Fibroblast of the aortic adventitia (primary cell): ENCODE results near the gene FAM240A. TPM values are rescaled to one million over a fixed set of nuclear protein-coding genes. Genes with fewer than 3 reads are reported as not detected.

Source experiments
- DNase-seq: peaks from one replicate; pipeline ENCODE4 v3.0.0-alpha.2; 2010; ENCODE audit warnings: low read depth
- H3K4me3 ChIP-seq: 2 replicates; pipeline ENCODE4 v1.5.1; 2011; ENCODE audit warnings: low read depth, mild to moderate bottlenecking, control low read depth, low read length, moderate library complexity
- total RNA-seq: library from RNA; depleted of rRNA; stranded (reverse); fragments of >200 nt; gene quantifications from 2 replicates; pipeline ENCODE4 v1.2.3, GENCODE V29; 2012; ENCODE audit warnings: low replicate concordance
- TF ChIP-seq, protein P1 (sequence below): IDR thresholded peaks from 2 replicates; pipeline ENCODE4 v1.5.1; 2011; ENCODE audit warnings: mild to moderate bottlenecking, low read length, control low read depth, inconsistent platforms; ENCODE audit not compliant: insufficient read depth

Gene FAM240A
- total RNA-seq, 1 donor, result not detected

DNA sequence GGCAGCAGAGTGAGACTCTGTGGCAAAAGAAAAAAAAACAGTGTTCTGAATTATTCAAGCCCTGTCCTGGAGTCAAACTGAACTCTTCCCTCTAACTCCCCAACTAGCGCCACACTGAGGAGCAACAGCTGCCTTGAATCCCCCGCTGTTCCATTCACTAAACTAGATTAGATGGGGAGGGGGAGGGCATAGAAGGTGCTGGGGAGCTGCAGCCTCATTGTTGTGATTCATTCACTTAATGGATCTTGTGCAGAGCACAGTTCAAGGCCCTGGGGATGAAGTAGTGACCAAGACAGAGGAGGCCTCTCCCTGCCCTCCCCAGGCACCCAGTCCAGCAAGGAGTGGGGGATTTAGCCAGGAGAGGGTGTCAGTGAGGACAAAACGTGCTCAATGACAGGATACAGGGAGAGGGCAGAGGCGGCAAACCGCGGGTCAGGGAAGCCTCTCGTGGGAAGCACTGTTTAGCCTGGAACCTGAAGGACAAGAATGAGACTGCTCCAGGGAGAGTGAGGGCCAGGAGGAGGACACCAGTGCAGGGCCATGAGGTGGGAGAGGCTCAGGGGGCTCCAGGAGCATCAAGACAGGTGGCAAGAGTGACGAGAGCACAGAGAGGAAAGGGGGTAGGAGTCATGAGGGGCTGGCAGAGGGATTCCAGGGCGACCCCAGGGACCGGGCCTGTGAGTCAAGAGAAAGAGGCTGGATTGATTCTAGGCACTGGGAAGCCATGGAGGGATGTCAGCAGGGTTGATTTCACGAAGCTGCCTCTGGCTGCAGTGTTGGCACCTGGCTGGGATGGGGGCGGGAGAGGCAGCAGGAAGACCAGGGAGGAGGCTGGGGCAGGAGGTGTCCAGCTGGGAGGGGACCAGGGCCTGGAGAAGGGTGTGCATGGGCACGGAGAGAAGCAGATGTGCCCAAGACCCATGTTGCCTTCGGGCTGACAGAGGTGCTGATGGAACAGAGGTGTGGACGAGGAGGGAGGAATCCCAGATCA lies 49.7 kb downstream of the FAM240A start:
- no peak overlapping the region for H3K4me3 ChIP-seq
- no peak for DNase-seq
- TF ChIP-seq, protein P1, sequence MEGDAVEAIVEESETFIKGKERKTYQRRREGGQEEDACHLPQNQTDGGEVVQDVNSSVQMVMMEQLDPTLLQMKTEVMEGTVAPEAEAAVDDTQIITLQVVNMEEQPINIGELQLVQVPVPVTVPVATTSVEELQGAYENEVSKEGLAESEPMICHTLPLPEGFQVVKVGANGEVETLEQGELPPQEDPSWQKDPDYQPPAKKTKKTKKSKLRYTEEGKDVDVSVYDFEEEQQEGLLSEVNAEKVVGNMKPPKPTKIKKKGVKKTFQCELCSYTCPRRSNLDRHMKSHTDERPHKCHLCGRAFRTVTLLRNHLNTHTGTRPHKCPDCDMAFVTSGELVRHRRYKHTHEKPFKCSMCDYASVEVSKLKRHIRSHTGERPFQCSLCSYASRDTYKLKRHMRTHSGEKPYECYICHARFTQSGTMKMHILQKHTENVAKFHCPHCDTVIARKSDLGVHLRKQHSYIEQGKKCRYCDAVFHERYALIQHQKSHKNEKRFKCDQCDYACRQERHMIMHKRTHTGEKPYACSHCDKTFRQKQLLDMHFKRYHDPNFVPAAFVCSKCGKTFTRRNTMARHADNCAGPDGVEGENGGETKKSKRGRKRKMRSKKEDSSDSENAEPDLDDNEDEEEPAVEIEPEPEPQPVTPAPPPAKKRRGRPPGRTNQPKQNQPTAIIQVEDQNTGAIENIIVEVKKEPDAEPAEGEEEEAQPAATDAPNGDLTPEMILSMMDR, result no peak

DNA sequence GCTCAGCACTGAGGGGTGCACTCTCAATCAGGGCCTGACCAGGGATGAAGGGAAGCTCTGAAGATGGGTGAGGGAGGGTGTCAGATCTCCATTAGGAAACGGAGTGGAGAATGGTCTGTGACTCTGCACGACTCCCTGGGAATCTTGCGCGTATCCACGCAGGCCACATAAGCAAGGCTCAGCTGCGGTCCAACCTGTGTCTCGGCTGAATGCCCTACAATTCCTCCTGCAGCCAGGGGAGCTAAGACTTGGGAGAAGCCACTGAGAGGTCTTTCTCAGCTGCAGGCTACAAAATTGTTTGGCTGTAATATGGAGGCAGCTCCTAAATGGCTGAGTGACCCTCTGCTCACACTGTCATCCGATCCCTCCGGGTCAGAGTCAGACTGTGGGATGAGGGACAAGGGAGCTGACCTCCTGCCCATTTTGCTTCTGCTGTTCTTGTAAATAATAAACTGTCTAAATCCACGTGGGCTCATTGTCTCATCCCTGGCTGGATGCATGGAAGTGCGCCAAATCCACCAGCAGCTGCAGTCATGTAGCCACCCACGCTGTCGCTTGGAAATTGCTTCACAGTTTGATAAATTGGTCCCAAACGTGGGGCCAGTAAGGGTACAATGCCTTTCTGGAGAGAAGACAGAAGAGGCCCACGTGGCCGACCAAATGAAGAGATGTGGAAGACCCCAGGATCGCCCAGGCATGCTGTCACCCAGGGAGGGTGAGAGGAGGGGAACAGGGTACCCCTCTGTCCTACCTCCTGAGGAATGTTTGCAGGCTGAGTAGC lies 50.6 kb downstream of the FAM240A start:
- H3K4me3 ChIP-seq, result no peak overlapping the region
- TF ChIP-seq, protein P1, result no peak
- peak; percentile 27 for DNase-seq

DNA sequence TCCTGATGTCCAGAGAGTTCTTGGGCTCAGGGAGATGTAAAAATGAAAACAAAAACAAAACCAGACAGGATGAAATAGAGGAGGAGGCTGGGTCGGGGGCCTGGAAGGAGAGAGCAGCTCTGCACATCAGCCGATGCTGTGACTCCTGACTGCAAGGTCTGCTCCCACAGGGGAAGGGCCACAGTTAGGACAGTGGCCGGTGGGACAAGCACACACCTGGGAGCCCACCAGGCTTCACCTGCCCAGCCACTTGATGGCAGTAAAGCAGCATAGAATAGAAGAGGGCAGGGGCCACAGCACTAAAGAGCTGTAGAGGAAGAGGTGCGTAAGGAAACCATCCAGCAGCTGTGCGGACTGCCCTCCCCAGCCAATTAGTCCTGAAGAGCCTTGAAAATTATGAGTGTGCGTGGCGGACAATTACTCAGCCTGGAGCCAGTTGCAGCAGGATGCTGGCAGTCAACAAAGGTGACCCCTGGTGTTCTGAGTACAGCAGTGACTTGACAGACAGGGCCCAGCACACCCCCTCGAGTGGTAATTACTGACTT lies 51.3 kb downstream of the FAM240A start:
- no peak overlapping the region for H3K4me3 ChIP-seq
- TF ChIP-seq, protein P1, result no peak
- no peak for DNase-seq

DNA sequence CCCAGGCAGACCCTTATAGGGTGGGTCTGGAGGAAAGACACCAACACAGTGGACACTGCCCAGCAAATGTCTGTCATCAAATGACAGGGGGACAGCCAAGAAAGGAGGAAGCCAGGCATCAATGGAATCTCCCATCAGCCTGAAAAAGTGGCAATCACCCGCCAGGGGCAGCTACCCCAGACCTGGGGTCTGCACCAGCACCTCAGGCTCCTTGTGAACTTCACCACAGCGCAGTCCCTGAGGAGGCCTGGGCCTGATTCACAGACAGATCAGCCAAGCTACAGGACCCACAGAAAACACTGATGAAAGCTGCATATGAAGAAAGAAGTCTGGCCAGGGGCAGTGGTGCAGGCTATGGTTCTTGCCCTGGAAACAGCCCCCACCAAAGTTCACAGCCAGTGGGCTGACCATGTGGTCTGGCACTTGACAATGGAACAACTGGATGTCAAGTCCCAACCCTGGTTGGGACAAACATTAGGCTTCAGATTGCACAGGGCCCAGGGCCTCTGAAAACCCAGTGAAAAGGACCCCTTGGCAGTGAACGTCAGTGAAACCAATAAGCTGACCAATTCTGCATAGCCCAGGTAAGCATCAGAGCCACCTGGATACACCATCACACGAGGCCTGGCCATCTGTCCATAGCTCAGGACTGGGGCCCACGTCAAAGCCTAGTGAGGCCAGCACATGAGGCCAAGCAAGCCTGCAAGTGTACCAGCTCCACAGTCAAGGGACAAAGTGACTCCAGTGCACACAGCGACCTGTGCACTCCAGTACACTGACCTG lies 52.1 kb downstream of the FAM240A start:
- DNase-seq, result no peak
- TF ChIP-seq, protein P1, result no peak
- no peak overlapping the region for H3K4me3 ChIP-seq

DNA sequence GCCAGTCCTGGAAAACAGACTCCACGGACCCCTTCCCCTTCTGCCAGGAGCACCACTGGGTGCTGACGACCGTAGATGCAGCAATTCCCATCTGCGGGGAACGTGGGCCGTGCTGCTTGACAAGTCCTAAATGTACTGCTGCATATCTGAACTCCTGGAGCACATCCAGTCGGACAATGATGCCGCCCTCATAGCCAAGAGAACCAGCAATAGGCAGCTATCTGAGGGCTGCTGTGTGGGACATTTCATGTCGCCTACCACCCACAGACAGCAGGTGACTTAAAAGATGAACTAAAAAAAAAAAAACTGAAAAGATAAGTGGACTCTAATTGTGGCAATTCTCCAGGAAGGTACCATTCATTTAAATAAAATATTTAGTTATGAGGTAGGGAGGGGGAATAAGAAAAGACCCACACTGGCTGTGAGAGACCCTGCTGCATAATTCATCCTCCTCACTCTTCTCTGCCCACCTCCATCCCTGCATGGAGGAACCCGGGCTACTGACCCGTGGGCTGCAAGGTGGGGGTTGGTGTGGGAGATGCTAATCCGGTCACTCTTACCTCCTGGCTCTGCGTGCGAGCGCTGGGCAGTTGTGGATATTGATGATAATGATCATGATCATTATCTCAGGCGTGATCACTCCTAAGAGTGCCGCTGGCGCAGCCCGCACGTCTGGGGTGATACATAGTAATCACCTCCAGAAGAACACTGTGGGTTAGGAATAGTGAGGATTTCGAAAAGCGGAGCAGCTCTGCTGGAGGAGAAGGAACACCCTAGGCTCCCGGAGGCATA lies 52.8 kb downstream of the FAM240A start:
- TF ChIP-seq, protein P1, result no peak
- DNase-seq, result no peak
- no peak overlapping the region for H3K4me3 ChIP-seq
